Measurements from ENCODE around the gene LILRA6. TPM values are rescaled to one million over a fixed set of nuclear protein-coding genes. Genes with fewer than 3 reads are reported as not detected.

LILRA6 gene
- total and polyA plus RNA-seq, 10 of the 15 experiments (the other 5 are each of a cell fraction or from before 2014, with no cell fraction given) = 0.04 to 1.7 (median 0.09) TPM; not detected in 2

GRCh38 chr19:54203151-54203611 lies 39.4 kb downstream of the LILRA6 start (continued):
- TF ChIP-seq MAX (IDR thresholded peaks at IDR 0.05; ENCODE audit: low read depth, low read length) (no peak), MEF2B (IDR thresholded peaks at IDR 0.05; ENCODE audit: partially characterized antibody, poor library complexity, severe bottlenecking) (peak; percentile 32), E2F4 (IDR thresholded peaks at IDR 0.05; ENCODE audit: low read depth, low read length) (no peak), ZZZ3 (IDR thresholded peaks at IDR 0.05; ENCODE audit: control insufficient read depth, insufficient read length, low read depth) (no peak), SIN3A (IDR thresholded peaks at IDR 0.05; ENCODE audit: low read depth, low read length) (no peak)

GRCh38 chr19:54201980-54202379 lies 40.6 kb downstream of the LILRA6 start:
- H3K36me3 ChIP-seq (ENCODE audit: control insufficient read depth in 2 of 2, insufficient read depth in 2 of 2, low read length in 1 of 2) = peaks cover 25 to 28% of the 10 kb centered on the region in 2 experiments
- intact Hi-C loops (cut with micrococcal nuclease; ENCODE audit: unreplicated experiment) = loop anchor here (2.0 kb wide), 1 partner anchor 65 kb away; the partner anchor contains the start of gene CNOT3
- peaks cover 27% of the 10 kb centered on the region for H3K4me1 ChIP-seq (ENCODE audit: control insufficient read depth, insufficient read depth, low read length)
- no peaks in the 10 kb centered on the region for H3K27me3 ChIP-seq (replicated peaks in 1 of 2; ENCODE audit: control insufficient read depth in 2 of 2, insufficient read depth in 2 of 2, low read length in 1 of 2)
- no peak for FAIRE-seq
- peaks cover 15% of the 10 kb centered on the region for H4K20me1 ChIP-seq (ENCODE audit: control insufficient read depth, insufficient read depth)
- in situ Hi-C loops (cut with MboI) = no loop called here
- SMC1A ChIA-PET (ENCODE audit: uncharacterized antibody, unreplicated experiment) = interaction anchor here (0.8 to 3.8 kb wide), 7 partner anchors 12 to 189 kb away, joined by 3 to 26 read pairs (median 3); partner anchors contain the start of genes MBOAT7 and TSEN34
- RAD21 ChIA-PET (ENCODE audit: unreplicated experiment) = no interaction called here
- ATAC-seq = no peak
- BruUV-seq (replicated peaks) = no TSS peak
- H3K9me3 ChIP-seq (replicated peaks; ENCODE audit: control insufficient read depth, insufficient read depth, low read length) = no peaks in the 10 kb centered on the region
- CTCF ChIA-PET = interaction anchor here (1.0 to 1.8 kb wide), 2 partner anchors 13 to 189 kb away, joined by 6 to 8 read pairs; partner anchors contain the start of gene MBOAT7
- WGBS (ENCODE audit: insufficient coverage, insufficient replicate concordance, low lambda C conversion rate, missing lambda C conversion rate) = 8% methylated on average over 13 of the region's 13 CpGs
- H3K4me3 ChIP-seq = peak overlapping the region; percentile 92
- peaks cover 61% of the 10 kb centered on the region for H3K79me2 ChIP-seq (ENCODE audit: control insufficient read depth, insufficient read depth, low read length)
- POLR2A ChIA-PET = interaction anchor here (2.4 to 7.7 kb wide), 2 partner anchors 12 to 65 kb away, joined by 11 to 100 read pairs; partner anchors contain the start of genes CNOT3, MBOAT7 and TSEN34
- H3K27ac ChIP-seq (ENCODE audit: control insufficient read depth, insufficient read depth) = 0 out of 2 replicates have a peak overlapping the region, but pooled peaks have one; percentile 96
- no peak for DNase-seq (ENCODE audit: low read depth, low spot score)
- peak overlapping the region; percentile 96; the same call in 1 of the 2 replicates for H3K9ac ChIP-seq (ENCODE audit: control insufficient read depth, insufficient read depth, low read length)
- peak overlapping the region; percentile 91 for H3K4me2 ChIP-seq (ENCODE audit: control insufficient read depth, insufficient read depth)
- H2AFZ ChIP-seq (ENCODE audit: control insufficient read depth, low read depth, low read length) = no peak overlapping the region
- TF ChIP-seq ASH2L (IDR thresholded peaks at IDR 0.05; ENCODE audit: borderline replicate concordance, low read depth) = no peak
